IPS DF 4.7 (cell line): Measurements from ENCODE around the gene ARSK.

Experiments
- DNase-seq: peaks from one replicate; pipeline ENCODE4 v3.0.0-alpha.2; 2013; ENCODE audit warnings: low spot score; ENCODE audit errors: extremely low read depth

Gene ARSK

DNA sequence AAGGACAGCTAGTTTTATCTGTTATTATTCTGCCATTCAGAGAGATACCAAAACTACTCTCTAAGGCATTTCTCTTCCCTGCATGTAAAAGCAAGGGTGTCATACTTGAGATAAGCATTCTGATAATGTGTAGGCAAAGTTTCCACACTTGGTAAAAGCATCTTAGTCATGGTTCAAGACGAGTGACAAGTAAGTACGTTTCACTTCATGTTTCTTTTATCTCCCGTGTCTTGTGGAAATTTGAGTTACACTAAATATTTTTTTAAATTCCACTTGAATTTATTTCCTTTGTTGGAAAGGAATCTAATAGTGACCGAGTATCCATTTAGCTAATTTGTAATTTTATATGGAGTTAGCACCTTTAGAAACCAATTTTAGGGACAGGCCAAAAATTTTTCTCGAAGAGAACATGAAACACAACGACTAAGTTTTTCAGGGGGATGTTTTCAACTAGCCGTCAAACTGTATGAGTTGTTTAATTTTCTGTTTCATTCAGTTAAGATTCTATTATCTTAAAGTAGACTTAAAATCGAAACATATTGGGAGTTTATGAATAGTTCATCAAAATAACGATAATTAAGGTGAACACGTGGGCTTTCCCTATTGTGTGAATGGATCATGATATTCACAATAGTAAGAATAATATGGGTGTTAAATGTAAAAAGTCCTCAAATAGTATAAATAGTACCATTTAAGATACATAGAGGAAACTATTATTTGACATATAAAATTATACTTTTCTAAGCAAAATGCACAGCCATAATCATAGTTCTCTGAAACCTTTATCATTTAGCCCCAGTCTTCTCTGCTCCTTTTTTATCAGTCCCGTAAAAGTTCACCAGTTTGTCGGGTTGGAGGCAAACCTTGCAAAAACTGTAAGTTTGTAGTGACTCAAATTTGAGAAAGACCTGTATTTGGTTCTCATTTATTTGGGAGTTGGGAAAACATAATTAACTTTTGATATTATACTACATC lies 93.3 kb downstream of the ARSK start:
- no peak for DNase-seq

DNA sequence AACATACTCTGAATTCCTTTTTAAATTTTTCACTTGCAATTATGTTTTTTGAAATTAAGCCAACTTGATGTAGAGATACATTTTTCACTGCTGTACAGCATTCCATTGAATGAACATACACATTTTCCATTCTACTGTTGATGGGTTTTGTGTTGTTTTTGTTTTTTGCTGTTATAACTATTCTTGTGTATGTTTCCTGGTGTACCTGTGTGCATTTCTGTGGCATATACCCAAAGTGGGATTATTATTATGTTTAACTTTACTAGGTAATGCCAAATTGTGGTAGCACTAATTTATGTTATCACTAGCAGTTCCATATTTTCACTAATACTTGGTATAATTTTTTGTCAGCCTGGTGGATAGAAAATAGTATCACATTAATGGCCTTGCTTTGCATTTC lies 94.4 kb downstream of the ARSK start:
- DNase-seq = no peak

DNA sequence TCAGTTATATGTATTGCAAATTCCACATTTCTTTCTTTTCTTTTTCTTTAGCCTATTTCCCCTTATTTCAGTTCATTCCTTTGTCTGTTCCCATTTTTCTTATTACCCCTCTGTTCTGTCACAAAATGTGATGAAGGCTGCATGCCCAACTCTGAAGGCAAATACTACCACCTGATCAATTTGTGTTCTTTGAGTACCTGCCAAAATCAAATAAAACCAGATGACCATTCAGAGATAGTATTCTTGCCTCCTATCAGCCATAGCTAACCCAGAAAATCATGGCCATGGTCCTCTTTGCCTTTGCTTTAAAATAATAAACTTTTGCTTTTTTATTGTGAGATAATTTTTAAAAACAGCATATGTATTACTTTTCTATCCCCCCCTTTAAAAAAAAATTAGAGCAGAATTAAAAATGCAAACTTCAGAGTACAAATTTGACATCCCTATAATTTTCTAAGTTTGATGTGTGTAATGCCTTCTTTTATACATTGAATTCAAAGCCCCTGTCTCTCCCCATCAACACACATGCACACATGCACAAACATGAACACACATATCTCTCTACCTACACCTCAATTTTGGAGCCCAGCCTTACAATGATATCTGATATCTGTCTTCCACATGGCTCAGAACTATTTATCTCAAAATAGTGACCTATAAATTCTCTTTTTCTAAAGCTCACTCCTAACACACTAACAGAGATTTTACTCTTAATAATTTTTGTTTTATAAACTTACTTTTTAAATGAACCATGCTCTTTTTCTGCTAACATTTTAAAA lies 95.1 kb downstream of the ARSK start:
- no peak for DNase-seq

DNA sequence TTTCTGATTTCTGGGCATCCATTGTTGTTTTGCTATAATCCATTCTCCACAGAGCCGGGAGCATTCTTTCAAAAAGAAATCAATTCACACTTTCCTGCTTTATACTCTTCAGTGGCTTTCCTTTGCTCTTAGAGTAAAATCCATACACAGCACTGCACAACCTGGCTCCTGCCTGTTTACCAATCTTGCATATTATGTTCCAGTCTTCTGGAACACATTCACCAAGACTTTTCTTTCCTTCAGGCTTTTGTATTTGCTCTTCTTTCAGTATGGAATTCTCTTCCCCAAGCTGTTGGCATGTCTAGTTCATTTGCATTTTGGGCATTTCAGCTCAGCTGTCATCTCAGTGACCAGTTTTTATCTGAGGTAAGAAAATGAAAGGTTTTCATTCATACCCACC lies 97.9 kb downstream of the ARSK start:
- no peak for DNase-seq

DNA sequence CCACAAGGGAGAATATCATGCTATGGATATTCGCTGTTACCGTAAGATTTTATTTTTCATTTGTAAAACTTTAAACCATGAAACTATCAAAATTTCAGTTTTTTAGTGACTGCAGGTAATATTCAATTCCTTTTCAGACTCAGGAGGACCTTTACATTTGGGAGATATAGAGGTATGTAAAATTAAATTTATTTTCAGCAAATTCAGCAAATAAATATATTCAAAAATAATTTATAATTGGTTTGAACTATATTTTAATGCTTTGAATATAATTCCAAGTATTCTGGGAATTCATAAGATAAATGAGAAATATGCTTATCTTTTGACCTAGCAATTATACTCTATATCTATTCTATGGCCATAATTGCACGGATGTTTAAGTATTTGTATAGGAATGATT lies 99.3 kb downstream of the ARSK start:
- no peak for DNase-seq
